ENCODE results near the gene PLEKHA7. TPM values are rescaled to one million over a fixed set of nuclear protein-coding genes. Genes with fewer than 3 reads are reported as not detected.

The PLEKHA7 gene
- polyA plus RNA-seq, 1 of the 3 experiments (the other 2 are of a cell fraction) = 0.12 TPM

- TF ChIP-seq NRF1 (IDR thresholded peaks at IDR 0.05; ENCODE audit: low read depth, low read length) (no peak), EZH2phosphoT487 (IDR thresholded peaks at IDR 0.05; ENCODE audit: borderline replicate concordance, low read depth) (no peak), USF2 (IDR thresholded peaks at IDR 0.05; ENCODE audit: borderline replicate concordance, low read depth, low read length) (no peak), RFX5 (IDR thresholded peaks at IDR 0.05; ENCODE audit: low read length) (no peak), SIN3A (IDR thresholded peaks at IDR 0.05; ENCODE audit: borderline replicate concordance, low read depth, low read length) (no peak), SMC3 (IDR thresholded peaks at IDR 0.05; ENCODE audit: low read depth, low read length) (no peak), GATA2 (CRISPR knock-in tag; IDR thresholded peaks at IDR 0.05) (no peak), POLR2AphosphoS5 (IDR thresholded peaks at IDR 0.05; ENCODE audit: low read depth, low read length) (no peak), TAF1 (IDR thresholded peaks at IDR 0.05; ENCODE audit: borderline replicate concordance, low read depth, low read length) (no peak), CHD2 (IDR thresholded peaks at IDR 0.05; ENCODE audit: low read length, partially characterized antibody) (no peak)
- TF ChIP-seq, protein P1, sequence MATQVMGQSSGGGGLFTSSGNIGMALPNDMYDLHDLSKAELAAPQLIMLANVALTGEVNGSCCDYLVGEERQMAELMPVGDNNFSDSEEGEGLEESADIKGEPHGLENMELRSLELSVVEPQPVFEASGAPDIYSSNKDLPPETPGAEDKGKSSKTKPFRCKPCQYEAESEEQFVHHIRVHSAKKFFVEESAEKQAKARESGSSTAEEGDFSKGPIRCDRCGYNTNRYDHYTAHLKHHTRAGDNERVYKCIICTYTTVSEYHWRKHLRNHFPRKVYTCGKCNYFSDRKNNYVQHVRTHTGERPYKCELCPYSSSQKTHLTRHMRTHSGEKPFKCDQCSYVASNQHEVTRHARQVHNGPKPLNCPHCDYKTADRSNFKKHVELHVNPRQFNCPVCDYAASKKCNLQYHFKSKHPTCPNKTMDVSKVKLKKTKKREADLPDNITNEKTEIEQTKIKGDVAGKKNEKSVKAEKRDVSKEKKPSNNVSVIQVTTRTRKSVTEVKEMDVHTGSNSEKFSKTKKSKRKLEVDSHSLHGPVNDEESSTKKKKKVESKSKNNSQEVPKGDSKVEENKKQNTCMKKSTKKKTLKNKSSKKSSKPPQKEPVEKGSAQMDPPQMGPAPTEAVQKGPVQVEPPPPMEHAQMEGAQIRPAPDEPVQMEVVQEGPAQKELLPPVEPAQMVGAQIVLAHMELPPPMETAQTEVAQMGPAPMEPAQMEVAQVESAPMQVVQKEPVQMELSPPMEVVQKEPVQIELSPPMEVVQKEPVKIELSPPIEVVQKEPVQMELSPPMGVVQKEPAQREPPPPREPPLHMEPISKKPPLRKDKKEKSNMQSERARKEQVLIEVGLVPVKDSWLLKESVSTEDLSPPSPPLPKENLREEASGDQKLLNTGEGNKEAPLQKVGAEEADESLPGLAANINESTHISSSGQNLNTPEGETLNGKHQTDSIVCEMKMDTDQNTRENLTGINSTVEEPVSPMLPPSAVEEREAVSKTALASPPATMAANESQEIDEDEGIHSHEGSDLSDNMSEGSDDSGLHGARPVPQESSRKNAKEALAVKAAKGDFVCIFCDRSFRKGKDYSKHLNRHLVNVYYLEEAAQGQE (IDR thresholded peaks at IDR 0.05; ENCODE audit: low read depth, low read length) = no peak
- no peak overlapping the region for H3K4me2 ChIP-seq
- WGBS (ENCODE audit: low lambda C conversion rate) = 71% methylated on average over 4 of the region's 4 CpGs
- no peak for DNase-seq
- H4K20me1 ChIP-seq (ENCODE audit: insufficient read depth) = no peaks in the 10 kb centered on the region
- no peaks in the 10 kb centered on the region for H3F3A ChIP-seq (replicated peaks; ENCODE audit: insufficient read depth)
- no peak overlapping the region for H3K9ac ChIP-seq
- CTCF ChIA-PET = interaction anchor here (0.9 to 1.5 kb wide), 3 partner anchors 11 to 88 kb away, joined by 3 to 5 read pairs (median 4); no protein-coding TSS in a partner anchor
- no peaks in the 10 kb centered on the region for H3K9me2 ChIP-seq
- H3K79me2 ChIP-seq (ENCODE audit: insufficient read depth) = no peaks in the 10 kb centered on the region
- POLR2A ChIA-PET = no interaction called here
- H3K27ac ChIP-seq (ENCODE audit: low read depth in 2 of 2, low read length in 1 of 2) = no peak overlapping the region
- no peaks in the 10 kb centered on the region for H3K9me3 ChIP-seq
- H3K36me3 ChIP-seq (replicated peaks in 1 of 2; ENCODE audit: control insufficient read depth in 1 of 2, insufficient read depth in 2 of 2, low read length in 1 of 2) = no peaks in the 10 kb centered on the region
- no peaks in the 10 kb centered on the region for H3K27me3 ChIP-seq (ENCODE audit: insufficient read depth)
- H3K4me3 ChIP-seq (ENCODE audit: low read depth in 2 of 2, low read length in 1 of 2) = no peak overlapping the region
- H2AFZ ChIP-seq (ENCODE audit: low read depth) = no peak overlapping the region
- H3K4me1 ChIP-seq (ENCODE audit: control insufficient read depth in 1 of 2, insufficient read depth in 2 of 2, low read depth in 1 of 2, low read length in 1 of 2) = no peaks in the 10 kb centered on the region; a peak in 1 of 4 replicates
Observed at GRCh38 chr11:16874275-16874975, 139.8 kb downstream of the PLEKHA7 start.

GRCh38 chr11:16873289-16873688 lies 140.9 kb downstream of the PLEKHA7 start:
- no peak for TF ChIP-seq GATA2 (CRISPR knock-in tag; IDR thresholded peaks at IDR 0.05)
- TF ChIP-seq SIN3A (IDR thresholded peaks at IDR 0.05; ENCODE audit: borderline replicate concordance, low read depth, low read length) = no peak
- no peak for TF ChIP-seq MEF2A (IDR thresholded peaks at IDR 0.05; ENCODE audit: borderline replicate concordance, low read depth)
- TF ChIP-seq TEAD4 (IDR thresholded peaks at IDR 0.05; ENCODE audit: borderline replicate concordance, insufficient read depth) = no peak
- no peak for TF ChIP-seq RFX5 (IDR thresholded peaks at IDR 0.05; ENCODE audit: low read length)
- Histone ChIP-seq H3K9ac (no peak overlapping the region), H3K9me2 (no peaks in the 10 kb centered on the region), H2AFZ (ENCODE audit: low read depth) (no peak overlapping the region), H3K27ac (ENCODE audit: low read depth in 2 of 2, low read length in 1 of 2) (no peak overlapping the region), H3K9me3 (no peaks in the 10 kb centered on the region), H3K79me2 (ENCODE audit: insufficient read depth) (no peaks in the 10 kb centered on the region), H3F3A (replicated peaks; ENCODE audit: insufficient read depth) (no peaks in the 10 kb centered on the region), H3K27me3 (ENCODE audit: insufficient read depth) (no peaks in the 10 kb centered on the region), H4K20me1 (ENCODE audit: insufficient read depth) (no peaks in the 10 kb centered on the region), H3K36me3 (replicated peaks in 1 of 2; ENCODE audit: control insufficient read depth in 1 of 2, insufficient read depth in 2 of 2, low read length in 1 of 2) (no peaks in the 10 kb centered on the region), H3K4me2 (no peak overlapping the region), H3K4me1 (ENCODE audit: control insufficient read depth in 1 of 2, insufficient read depth in 2 of 2, low read depth in 1 of 2, low read length in 1 of 2) (no peaks in the 10 kb centered on the region; a peak in 1 of 4 replicates), H3K4me3 (ENCODE audit: low read depth in 2 of 2, low read length in 1 of 2) (no peak overlapping the region)
- WGBS (ENCODE audit: low lambda C conversion rate) = 39% methylated on average over 2 of the region's 2 CpGs
- CTCF ChIA-PET = interaction anchor here (1.5 kb wide), 1 partner anchor 53 kb away, joined by 5 read pairs; no protein-coding TSS in a partner anchor
- DNase-seq = no peak
- POLR2A ChIA-PET = no interaction called here
